SK-N-SH (cell line): ENCODE results near the gene FOSB. TPM values are rescaled to one million over a fixed set of nuclear protein-coding genes. Genes with fewer than 3 reads are reported as not detected.

Experiments used
- CTCF ChIA-PET: fragments of 300-600, 350-600 bp; formaldehyde crosslinking; extraction: SDS; loops from one replicate; lab custom pipeline; 2021; lab: Yijun Ruan, JAX
- POLR2A ChIA-PET: fragments of 350-600 bp; sonication (Branson Sonifier 250); formaldehyde crosslinking; extraction: SDS; loops from one replicate; lab custom pipeline; 2020; ENCODE audit warnings: antibody characterized with exemption, inconsistent platforms; lab: Yijun Ruan, JAX
- DNase-seq: peaks from one replicate; pipeline ENCODE4 v3.0.0; 2012
- H2AFZ ChIP-seq: fragments of 200-600 bp; sonication (generic); 2 replicates; pipeline ENCODE4 v1.8.1; 2016; ENCODE audit warnings: antibody characterized with exemption, mild to moderate bottlenecking, low read depth
- H3F3A ChIP-seq: fragments of 200-600 bp; sonication (generic); replicated peaks from 2 replicates; pipeline ENCODE3; 2016; ENCODE audit warnings: antibody characterized with exemption, mild to moderate bottlenecking; ENCODE audit not compliant: insufficient read depth
- H3K27ac ChIP-seq, 2 experiments: fragments of 200-500 bp in 1 of 2; fragments of 200-600 bp in 1 of 2; sonication (Bioruptor generic) in 1 of 2; sonication (generic), shearing (Covaris generic) in 1 of 2; 2 replicates each; pipeline versions ENCODE4 v1.5.1 to v1.6.1; 2014 to 2016; ENCODE audit warnings: low read depth in 2 of 2, inconsistent platforms in 1 of 2, low read length in 1 of 2, mild to moderate bottlenecking in 1 of 2, mixed read lengths in 1 of 2
- H3K27me3 ChIP-seq: fragments of 200-600 bp; sonication (generic), shearing (Covaris generic); 2 replicates; pipeline ENCODE4 v1.6.1; 2016; ENCODE audit warnings: mixed run types; ENCODE audit not compliant: insufficient read depth
- H3K36me3 ChIP-seq, 2 experiments: fragments of 200-500 bp in 1 of 2; fragments of 200-600 bp in 1 of 2; sonication (Bioruptor generic) in 1 of 2; sonication (generic) in 1 of 2; replicated peaks in 1 of 2; 2 replicates each; pipeline versions ENCODE3 to v1.5.1; 2014 to 2016; ENCODE audit warnings: low read length in 1 of 2, mild to moderate bottlenecking in 1 of 2; ENCODE audit not compliant: insufficient read depth in 2 of 2, control insufficient read depth in 1 of 2
- H3K4me1 ChIP-seq, 2 experiments: fragments of 200-500 bp in 1 of 2; fragments of 200-600 bp in 1 of 2; sonication (Bioruptor generic) in 1 of 2; sonication (generic), shearing (Covaris generic) in 1 of 2; 2 replicates each; pipeline versions ENCODE4 v1.5.1 to v1.6.1; 2014 to 2016; ENCODE audit warnings: low read depth in 1 of 2, low read length in 1 of 2, mixed run types in 1 of 2; ENCODE audit not compliant: insufficient read depth in 2 of 2, control insufficient read depth in 1 of 2
- H3K4me2 ChIP-seq: fragments of 200-600 bp; sonication (generic), shearing (Covaris generic); 2 replicates; pipeline ENCODE4 v1.6.1; 2017; ENCODE audit warnings: mixed run types
- H3K4me3 ChIP-seq, 2 experiments: fragments of 200-500 bp in 1 of 2; fragments of 200-600 bp in 1 of 2; sonication (Bioruptor generic) in 1 of 2; sonication (generic), shearing (Covaris generic) in 1 of 2; 2 replicates each; pipeline versions ENCODE4 v1.5.1 to v1.8.1; 2014 to 2016; ENCODE audit warnings: low read depth in 2 of 2, inconsistent platforms in 1 of 2, low read length in 1 of 2, mild to moderate bottlenecking in 1 of 2, mixed read lengths in 1 of 2, moderate library complexity in 1 of 2
- H3K79me2 ChIP-seq: fragments of 200-600 bp; sonication (generic); 2 replicates; pipeline ENCODE4 v1.8.1; 2017; ENCODE audit warnings: mild to moderate bottlenecking; ENCODE audit not compliant: insufficient read depth
- H3K9ac ChIP-seq: fragments of 200-600 bp; sonication (generic); 2 replicates; pipeline ENCODE4 v1.6.1; 2017; ENCODE audit warnings: mixed run types
- H3K9me2 ChIP-seq: fragments of 200-600 bp; sonication (generic); 2 replicates; pipeline ENCODE4 v1.6.1; 2017; ENCODE audit warnings: mixed run types
- H3K9me3 ChIP-seq: fragments of 200-600 bp; sonication (generic); 2 replicates; pipeline ENCODE4 v1.6.1; 2017; ENCODE audit warnings: mixed run types, mild to moderate bottlenecking, moderate library complexity
- H4K20me1 ChIP-seq: fragments of 200-600 bp; sonication (generic); 2 replicates; pipeline ENCODE4 v1.6.1; 2017; ENCODE audit warnings: mild to moderate bottlenecking, mixed run types; ENCODE audit not compliant: insufficient read depth
- ELF1 ChIP-seq: IDR thresholded peaks from 2 replicates; pipeline ENCODE4 v1.4.0; 2012
- EP300 ChIP-seq, 2 experiments: IDR thresholded peaks; 2 replicates each; pipeline versions ENCODE4 v1.4.0 to v1.6.1; 2012; ENCODE audit warnings: borderline replicate concordance in 1 of 2, low read depth in 1 of 2, low read length in 1 of 2
- FOXJ3 ChIP-seq: sonication (generic); formaldehyde crosslinking; IDR thresholded peaks from 2 replicates; pipeline ENCODE4 v1.5.1; 2020; ENCODE audit warnings: mild to moderate bottlenecking, missing genetic modification reagents
- GATA2 ChIP-seq: sonication (generic); formaldehyde crosslinking; IDR thresholded peaks from 2 replicates; pipeline ENCODE4 v1.5.0; 2020; ENCODE audit warnings: mild to moderate bottlenecking, missing genetic modification reagents
- MXI1 ChIP-seq: IDR thresholded peaks from 2 replicates; pipeline ENCODE4 v1.6.1; 2012; ENCODE audit warnings: mild to moderate bottlenecking, low read depth, low read length, improper control_type of control experiment
- NFIC ChIP-seq: IDR thresholded peaks from 2 replicates; pipeline ENCODE4 v1.4.0; 2012; ENCODE audit warnings: borderline replicate concordance
- POLR2AphosphoS5 ChIP-seq: IDR thresholded peaks from 2 replicates; pipeline ENCODE4 v1.6.1; 2012; ENCODE audit warnings: low read depth, low read length
- SIN3A ChIP-seq: IDR thresholded peaks from 2 replicates; pipeline ENCODE4 v1.6.1; 2012; ENCODE audit warnings: low read depth, mild to moderate bottlenecking, low read length, moderate library complexity, borderline replicate concordance
- SMC3 ChIP-seq: IDR thresholded peaks from 2 replicates; pipeline ENCODE4 v1.6.1; 2012; ENCODE audit warnings: low read depth, low read length, improper control_type of control experiment
- TAF1 ChIP-seq: IDR thresholded peaks from 2 replicates; pipeline ENCODE4 v1.6.1; 2012; ENCODE audit warnings: low read depth, mild to moderate bottlenecking, low read length, moderate library complexity, borderline replicate concordance
- TCF12 ChIP-seq: IDR thresholded peaks from 2 replicates; pipeline ENCODE4 v1.4.0; 2012
- YY1 ChIP-seq: IDR thresholded peaks from 2 replicates; pipeline ENCODE4 v1.4.0; 2012; ENCODE audit warnings: low read depth, mild to moderate bottlenecking
- WGBS: methylation state at CpG from one replicate; pipeline ENCODE4 v1.1.6; 2017; ENCODE audit warnings: low lambda C conversion rate; 5-methylcytosine and 5-hydroxymethylcytosine counted together
- polyA plus RNA-seq, 3 experiments: library from polyadenylated mRNA; depleted of rRNA; stranded (reverse); fragments of >200 nt; gene quantifications; 2 replicates each; pipeline ENCODE4 v1.2.3, GENCODE V29; 2012
- TF ChIP-seq, protein P1 (sequence below): IDR thresholded peaks from 2 replicates; pipeline ENCODE4 v1.4.0; 2012; ENCODE audit warnings: low read depth, borderline replicate concordance
- TF ChIP-seq, protein P2 (sequence below): IDR thresholded peaks from 2 replicates; pipeline ENCODE4; 2012

The FOSB gene
- polyA plus RNA-seq, 1 of the 3 experiments (the other 2 are of a cell fraction): 78.2 TPM

DNA sequence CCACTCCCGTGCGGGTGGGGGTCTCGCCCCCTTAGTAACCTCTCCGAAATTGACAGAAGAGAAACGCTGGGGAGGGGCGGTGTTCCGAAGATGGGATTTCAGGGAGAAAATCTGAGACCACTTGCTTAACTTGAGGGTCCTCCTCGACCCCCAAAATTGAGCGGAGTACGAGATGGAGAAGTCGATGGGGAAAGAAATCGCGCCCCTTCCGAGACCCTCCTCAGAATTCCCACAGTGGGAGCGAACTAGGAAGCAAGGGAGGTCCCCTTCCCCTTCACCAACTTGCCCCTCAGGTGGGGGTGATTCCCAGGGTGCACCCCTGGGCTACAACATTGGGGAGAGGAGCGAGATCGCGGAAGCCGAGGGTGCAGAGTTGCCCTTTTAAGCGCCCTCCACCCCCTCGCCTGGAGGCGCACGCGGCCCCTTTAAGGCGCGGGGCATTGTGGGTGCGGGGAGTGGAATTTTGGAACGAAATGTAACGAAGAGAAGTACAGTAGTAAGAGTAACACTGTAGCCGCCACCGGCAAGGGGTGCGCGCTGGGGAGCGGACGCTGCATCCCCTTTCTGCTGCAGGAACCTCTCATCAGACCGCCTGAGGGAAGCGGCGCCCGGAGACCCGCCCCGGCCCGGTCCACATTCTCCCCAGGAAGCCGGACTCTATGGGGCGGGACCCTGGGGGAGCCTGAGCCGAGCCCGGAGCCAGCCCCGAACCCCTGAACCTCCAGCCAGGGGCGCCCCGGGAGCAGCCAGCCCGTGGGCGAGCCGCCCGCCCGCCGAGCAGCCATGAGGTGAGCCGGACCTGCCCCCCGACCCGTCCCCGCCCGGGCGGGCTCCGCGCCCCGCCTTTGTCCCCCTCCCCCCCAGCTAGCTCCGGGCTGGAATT is 39.4 kb downstream of the FOSB start, which contains the start of gene VASP (continued):
- TF ChIP-seq MXI1 (peak; percentile 46), POLR2AphosphoS5 (peak; percentile 94), TCF12 (no peak), ELF1 (0 out of 2 replicates have a peak, but pooled peaks have one; percentile 49), YY1 (0 out of 2 replicates have a peak, but pooled peaks have one; percentile 30), SIN3A (peak; percentile 86; the same call in 1 of the 2 replicates), TAF1 (peak; percentile 93)
- TF ChIP-seq, protein P1, sequence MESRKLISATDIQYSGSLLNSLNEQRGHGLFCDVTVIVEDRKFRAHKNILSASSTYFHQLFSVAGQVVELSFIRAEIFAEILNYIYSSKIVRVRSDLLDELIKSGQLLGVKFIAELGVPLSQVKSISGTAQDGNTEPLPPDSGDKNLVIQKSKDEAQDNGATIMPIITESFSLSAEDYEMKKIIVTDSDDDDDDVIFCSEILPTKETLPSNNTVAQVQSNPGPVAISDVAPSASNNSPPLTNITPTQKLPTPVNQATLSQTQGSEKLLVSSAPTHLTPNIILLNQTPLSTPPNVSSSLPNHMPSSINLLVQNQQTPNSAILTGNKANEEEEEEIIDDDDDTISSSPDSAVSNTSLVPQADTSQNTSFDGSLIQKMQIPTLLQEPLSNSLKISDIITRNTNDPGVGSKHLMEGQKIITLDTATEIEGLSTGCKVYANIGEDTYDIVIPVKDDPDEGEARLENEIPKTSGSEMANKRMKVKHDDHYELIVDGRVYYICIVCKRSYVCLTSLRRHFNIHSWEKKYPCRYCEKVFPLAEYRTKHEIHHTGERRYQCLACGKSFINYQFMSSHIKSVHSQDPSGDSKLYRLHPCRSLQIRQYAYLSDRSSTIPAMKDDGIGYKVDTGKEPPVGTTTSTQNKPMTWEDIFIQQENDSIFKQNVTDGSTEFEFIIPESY: no peak
- TF ChIP-seq, protein P2, sequence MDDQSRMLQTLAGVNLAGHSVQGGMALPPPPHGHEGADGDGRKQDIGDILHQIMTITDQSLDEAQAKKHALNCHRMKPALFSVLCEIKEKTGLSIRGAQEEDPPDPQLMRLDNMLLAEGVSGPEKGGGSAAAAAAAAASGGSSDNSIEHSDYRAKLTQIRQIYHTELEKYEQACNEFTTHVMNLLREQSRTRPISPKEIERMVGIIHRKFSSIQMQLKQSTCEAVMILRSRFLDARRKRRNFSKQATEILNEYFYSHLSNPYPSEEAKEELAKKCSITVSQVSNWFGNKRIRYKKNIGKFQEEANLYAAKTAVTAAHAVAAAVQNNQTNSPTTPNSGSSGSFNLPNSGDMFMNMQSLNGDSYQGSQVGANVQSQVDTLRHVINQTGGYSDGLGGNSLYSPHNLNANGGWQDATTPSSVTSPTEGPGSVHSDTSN: 0 out of 2 replicates have a peak, but pooled peaks have one; percentile 14

DNA sequence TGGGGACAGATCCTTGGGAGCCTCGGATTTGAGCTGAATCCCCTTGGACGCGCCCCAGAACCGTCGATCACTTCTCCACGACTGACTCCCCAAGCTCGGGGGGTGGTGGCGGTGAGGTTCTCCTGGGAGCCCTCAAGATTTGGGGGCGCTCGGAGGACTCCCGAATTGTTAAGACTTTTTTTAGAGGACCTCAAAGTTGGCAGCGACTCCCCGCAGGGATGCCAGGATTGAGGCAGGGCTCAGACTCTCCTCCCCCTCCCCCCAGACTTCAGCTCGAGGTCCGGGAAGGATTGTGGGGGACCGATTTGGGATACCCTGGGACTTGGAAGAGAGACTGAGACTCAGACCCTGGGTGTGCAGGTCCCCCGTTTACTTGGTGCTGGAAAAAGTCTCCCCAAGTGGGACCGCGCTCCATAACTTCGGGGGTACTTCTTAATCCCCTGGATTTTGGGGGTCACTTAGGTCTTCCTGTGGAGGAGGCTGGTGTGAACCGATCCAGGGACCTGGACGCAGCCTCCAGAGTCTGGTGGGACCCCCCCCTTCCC is 40.1 kb downstream of the FOSB start:
- Histone ChIP-seq H3K4me1 (peaks cover 6 to 12% of the 10 kb centered on the region in 2 experiments; a peak in 2 of 4 replicates), H3F3A (peaks cover 18% of the 10 kb centered on the region), H3K9ac (peak overlapping the region; percentile 92)
- TF ChIP-seq GATA2 (no peak), SMC3 (no peak), NFIC (no peak), EP300 (IDR thresholded peaks at IDR 0.05; ENCODE audit: borderline replicate concordance in 1 of 2, low read depth in 1 of 2, low read length in 1 of 2) (no peak), FOXJ3 (CRISPR knock-in tag) (no peak), YY1 (0 out of 2 replicates have a peak, but pooled peaks have one; percentile 9), POLR2AphosphoS5 (no peak)
- TF ChIP-seq, protein P1: no peak
- TF ChIP-seq, all 33 proteins: peak for 1
- H4K20me1 ChIP-seq: peaks cover 27% of the 10 kb centered on the region
- peak overlapping the region; percentile 74 to 98 for H3K4me3 ChIP-seq
- CTCF ChIA-PET: interaction anchor here (0.8 to 2.6 kb wide), 8 partner anchors 8 to 135 kb away, joined by 3 to 11 read pairs (median 4); partner anchors contain the start of gene FOSB
- peak overlapping the region; percentile 100 for H3K4me2 ChIP-seq
- H2AFZ ChIP-seq: no peak overlapping the region
- 0% methylated on average over 13 of the region's 22 CpGs for WGBS
- H3K79me2 ChIP-seq: peaks cover 60% of the 10 kb centered on the region
- peak overlapping the region; percentile 60 to 88; a peak in 3 of 4 replicates for H3K27ac ChIP-seq
- H3K9me3 ChIP-seq: no peaks in the 10 kb centered on the region
- H3K36me3 ChIP-seq: peaks cover 0 to 4% of the 10 kb centered on the region in 2 experiments
- POLR2A ChIA-PET: interaction anchor here (1.0 kb wide), 1 partner anchor 12 kb away, joined by 4 read pairs; no protein-coding TSS in a partner anchor
- H3K9me2 ChIP-seq: no peaks in the 10 kb centered on the region
- H3K27me3 ChIP-seq: no peaks in the 10 kb centered on the region
- no peak for DNase-seq
